Urinary bladder (tissue), 4 donors: Measurements from ENCODE around the gene ZNF100. TPM values are rescaled to one million over a fixed set of nuclear protein-coding genes. Genes with fewer than 3 reads are reported as not detected.
"Not testable (repeated sequence)": the region's sequence is repeated elsewhere in the genome, so short reads cannot be mapped to it uniquely, and the experiment has no call there.

Experiments used
- DNase-seq: peaks from one replicate; pipeline ENCODE4 v3.0.0-alpha.2; 2015; ENCODE audit errors: extremely low spot score
- H3K27ac ChIP-seq: one replicate; pipeline ENCODE4 v1.5.1; 2013; ENCODE audit warnings: low read depth, mild to moderate bottlenecking, moderate library complexity
- H3K36me3 ChIP-seq: one replicate; pipeline ENCODE4 v1.6.1; 2013; ENCODE audit warnings: mild to moderate bottlenecking, moderate library complexity; ENCODE audit not compliant: insufficient read depth
- H3K4me1 ChIP-seq: one replicate; pipeline ENCODE4 v1.6.1; 2013; ENCODE audit warnings: mild to moderate bottlenecking, moderate library complexity; ENCODE audit not compliant: insufficient read depth
- H3K4me3 ChIP-seq: one replicate; pipeline ENCODE4 v1.5.1; 2013; ENCODE audit warnings: low read depth, low read length
- WGBS: extraction: QIAGEN DNeasy Blood & Tissue Kit; methylation state at CpG from one replicate; pipeline ENCODE4 v1.1.7; 2013; 5-methylcytosine and 5-hydroxymethylcytosine counted together
- polyA plus RNA-seq: library from polyadenylated mRNA; stranded (reverse); fragments of 200-250 nt; gene quantifications from one replicate; pipeline ENCODE4 v1.2.3, GENCODE V29; 2013
- small RNA-seq: library from RNA; depleted of rRNA; stranded (forward); fragments of <200 nt; gene quantifications from one replicate; pipeline ENCODE3, GENCODE V24; 2014
- total RNA-seq: library from RNA; depleted of rRNA; stranded (reverse); fragments of >200 nt; gene quantifications from one replicate; pipeline ENCODE4 v1.2.3, GENCODE V29; 2014
- donor health status: healthy with polysubstance abuse.
- donor health status: healthy.

Gene ZNF100
- total and polyA plus RNA-seq, 2 donors = 4.0 to 24.0 TPM

- no peak for DNase-seq
- H3K36me3 ChIP-seq = no peaks in the 10 kb centered on the region
- WGBS = 24% methylated on average over 1 of the region's 1 CpG
- no peak overlapping the region for H3K27ac ChIP-seq
- H3K4me3 ChIP-seq = no peak overlapping the region
- H3K4me1 ChIP-seq = no peaks in the 10 kb centered on the region
Observed at GRCh38 chr19:21691661-21692060, 75.7 kb downstream of the ZNF100 start.

GRCh38 chr19:21688464-21688863 lies 78.9 kb downstream of the ZNF100 start:
- no peaks in the 10 kb centered on the region for H3K36me3 ChIP-seq
- H3K4me1 ChIP-seq = no peaks in the 10 kb centered on the region
- no peak overlapping the region for H3K27ac ChIP-seq
- WGBS = 66% methylated on average over 3 of the region's 3 CpGs
- DNase-seq = no peak
- no peak overlapping the region for H3K4me3 ChIP-seq

GRCh38 chr19:21680671-21681070 lies 86.7 kb downstream of the ZNF100 start:
- H3K4me3 ChIP-seq = no peak overlapping the region
- WGBS = 64% methylated on average over 3 of the region's 3 CpGs
- H3K27ac ChIP-seq = no peak overlapping the region
- no peaks in the 10 kb centered on the region for H3K4me1 ChIP-seq
- no peaks in the 10 kb centered on the region for H3K36me3 ChIP-seq
- DNase-seq = no peak

GRCh38 chr19:21680026-21680425 lies 87.4 kb downstream of the ZNF100 start:
- no peak for DNase-seq
- H3K4me1 ChIP-seq = no peaks in the 10 kb centered on the region
- no peak overlapping the region for H3K4me3 ChIP-seq
- WGBS = 82% methylated on average over 5 of the region's 5 CpGs
- no peak overlapping the region for H3K27ac ChIP-seq
- H3K36me3 ChIP-seq = no peaks in the 10 kb centered on the region

- WGBS = 53% methylated on average over 38 of the region's 38 CpGs
- H3K27ac ChIP-seq = no peak overlapping the region
- no peaks in the 10 kb centered on the region for H3K36me3 ChIP-seq
- DNase-seq = no peak
- H3K4me3 ChIP-seq = no peak overlapping the region
- H3K4me1 ChIP-seq = no peaks in the 10 kb centered on the region
Observed at GRCh38 chr19:21677696-21678418, 89.5 kb downstream of the ZNF100 start.

- no peaks in the 10 kb centered on the region for H3K36me3 ChIP-seq
- WGBS = 36% methylated on average over 1 of the region's 1 CpG
- H3K4me3 ChIP-seq = no peak overlapping the region
- no peak overlapping the region for H3K27ac ChIP-seq
- DNase-seq = no peak
- H3K4me1 ChIP-seq = no peaks in the 10 kb centered on the region
Observed at GRCh38 chr19:21674454-21674853, 92.9 kb downstream of the ZNF100 start.

- H3K4me3 ChIP-seq, H3K27ac ChIP-seq, DNase-seq, H3K4me1 ChIP-seq, H3K36me3 ChIP-seq: not testable (repeated sequence)
- WGBS = 37% methylated on average over 2 of the region's 2 CpGs
Observed at GRCh38 chr19:21673479-21673878, 93.9 kb downstream of the ZNF100 start.

Small RNA genes lying within 50 kb of the gene (small RNA-seq; reads per million reads assigned to genes)
- gene VN1R84P = not detected

Other genes starting within 250 kb of the ZNF100 start
- 50.2 TPM for gene ZNF43, start 68.6 kb upstream of the ZNF100 start, total RNA-seq
- 5.0 TPM for gene ZNF43, start 68.6 kb upstream of the ZNF100 start, polyA plus RNA-seq
- 1.1 TPM for gene ZNF208, start 243.4 kb upstream of the ZNF100 start, total RNA-seq
- gene ZNF208, start 243.4 kb upstream of the ZNF100 start, polyA plus RNA-seq = 1.0 TPM